Measurements from ENCODE around the gene SNX5.

Gene SNX5

DNA sequence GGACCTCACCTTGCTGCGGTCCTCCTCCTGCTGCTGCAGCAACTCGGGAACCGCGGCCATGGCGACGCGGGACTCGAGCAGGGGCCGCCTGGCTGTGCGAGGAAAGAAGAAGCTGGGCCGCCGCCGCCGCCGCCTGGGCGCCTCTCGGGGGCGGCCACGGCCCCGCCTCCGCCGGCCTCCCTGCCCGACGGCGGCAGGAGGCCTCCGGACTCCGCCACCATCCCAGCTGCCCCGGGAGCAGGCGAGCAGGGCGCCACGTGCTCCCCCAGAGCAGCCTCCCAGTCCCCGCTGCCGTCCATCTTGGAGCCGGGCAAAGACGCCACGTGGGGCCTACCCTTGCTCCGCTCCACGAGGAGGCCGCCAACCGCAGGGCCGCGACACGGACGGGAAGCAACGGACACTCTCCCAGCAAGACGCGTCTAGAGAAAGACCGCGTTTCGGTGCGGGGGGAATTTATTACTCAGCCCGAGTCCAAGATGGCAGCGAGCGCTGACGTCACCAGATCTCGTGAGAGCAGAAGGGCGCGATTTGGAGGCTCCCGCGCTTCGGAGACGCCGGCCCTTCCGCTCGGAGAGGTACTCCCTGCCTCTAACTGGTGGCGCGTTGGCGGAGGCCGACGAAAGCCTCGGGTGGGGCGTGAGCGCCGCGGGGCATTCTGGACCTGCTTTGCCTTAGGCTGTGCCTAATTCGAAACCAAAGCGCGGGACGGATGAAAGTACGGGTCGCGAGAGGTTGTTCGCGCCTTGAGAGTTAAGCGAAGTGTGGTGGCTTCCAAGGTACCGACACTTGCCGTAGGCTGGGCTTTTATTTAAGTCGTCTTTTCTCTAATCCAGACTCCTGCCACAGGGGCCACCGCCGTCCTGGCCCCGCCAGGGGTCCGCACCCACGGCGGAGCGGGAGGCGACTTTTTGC lies at the start of gene SNX5, which contains the start of gene MGME1:
Gene SNX5, minus strand, starts transcription at position 429 of the 912 bp plus-strand sequence. Its CDS starts 369 bp downstream, at position 60.
Gene MGME1, plus strand, starts transcription at position 653 of the 912 bp plus-strand sequence. CDS start 842 bp downstream, outside the sequence.
- DNase-seq (ENCODE audit: low spot score), result peak; percentile 99

DNA sequence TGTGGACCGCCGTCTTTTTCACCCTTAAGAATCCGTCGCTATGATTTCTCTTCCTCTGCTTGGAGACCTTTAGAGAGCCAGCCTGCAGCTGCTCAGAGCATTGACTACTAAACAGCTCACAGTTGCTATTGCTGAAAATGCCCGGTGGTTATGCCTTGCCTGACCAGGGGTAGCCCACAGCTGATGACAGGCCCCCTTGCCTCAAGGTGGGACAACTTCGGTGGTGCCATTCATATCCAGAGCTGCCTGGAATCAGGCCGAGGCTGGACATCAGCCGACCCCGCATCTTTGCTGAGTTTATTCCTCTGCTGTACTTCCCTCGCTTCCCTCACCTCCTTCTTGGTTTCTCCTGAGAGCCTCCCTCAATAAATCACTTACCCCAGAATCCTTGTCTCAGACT lies 49.5 kb upstream of the SNX5 start:
- no peak for DNase-seq (ENCODE audit: low spot score)

DNA sequence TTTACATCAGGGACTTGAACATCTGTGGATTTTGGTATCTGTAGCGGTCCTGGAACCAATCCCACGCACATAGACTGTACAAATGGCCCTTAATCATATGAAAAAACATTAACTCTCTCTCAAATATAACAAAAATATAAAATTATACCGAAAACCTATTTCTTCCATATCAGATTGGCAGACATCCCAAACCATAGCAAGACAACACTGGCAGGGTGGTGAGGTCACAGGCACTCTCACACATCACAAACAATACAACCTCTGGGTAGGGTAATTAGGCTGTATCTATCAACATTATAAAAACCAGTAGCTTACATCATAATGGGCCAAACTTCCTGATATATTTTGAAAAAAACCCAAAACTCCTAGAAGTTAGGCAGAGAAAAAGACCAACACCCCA lies 48.2 kb upstream of the SNX5 start:
- DNase-seq (ENCODE audit: low spot score), result no peak

DNA sequence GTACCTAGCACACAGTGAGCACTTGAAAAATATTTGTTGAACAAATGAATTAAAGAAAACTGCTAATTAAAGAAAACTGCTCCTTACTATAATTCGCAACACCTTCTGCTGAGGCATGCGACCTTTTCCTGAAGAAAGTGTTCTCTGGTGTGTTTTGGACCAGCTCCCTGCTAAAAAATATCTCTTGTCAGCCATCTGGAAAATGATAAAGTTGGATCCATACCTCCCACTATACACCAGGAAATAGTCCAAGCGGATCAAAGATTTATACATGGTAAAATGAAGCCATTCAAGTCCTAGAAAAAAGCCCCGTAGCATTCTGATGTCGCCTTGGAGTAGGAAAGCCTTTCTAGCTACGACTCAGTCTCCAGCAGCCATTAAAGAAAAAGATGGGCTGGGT lies 45.8 kb upstream of the SNX5 start:
- DNase-seq (ENCODE audit: low spot score), result no peak

DNA sequence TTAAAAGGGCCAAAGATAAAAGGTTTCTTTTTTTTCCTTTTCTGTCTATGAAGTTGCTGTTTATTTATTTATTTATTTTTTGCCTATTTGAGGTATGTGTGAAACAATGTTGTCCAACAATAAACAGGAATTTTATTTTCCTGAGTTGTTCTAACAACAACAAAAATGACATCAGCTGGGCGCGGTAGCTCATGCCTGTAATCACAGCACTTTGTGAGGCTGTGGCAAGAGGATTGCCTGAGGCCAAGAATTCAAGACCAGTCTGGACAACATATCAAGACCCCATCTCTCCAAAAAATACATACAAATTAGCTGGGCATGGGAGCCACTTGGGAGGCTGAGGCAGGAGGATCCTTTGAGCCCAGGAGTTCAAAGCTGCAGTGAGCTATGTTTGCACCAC lies 44.3 kb upstream of the SNX5 start:
- DNase-seq (ENCODE audit: low spot score), result no peak

DNA sequence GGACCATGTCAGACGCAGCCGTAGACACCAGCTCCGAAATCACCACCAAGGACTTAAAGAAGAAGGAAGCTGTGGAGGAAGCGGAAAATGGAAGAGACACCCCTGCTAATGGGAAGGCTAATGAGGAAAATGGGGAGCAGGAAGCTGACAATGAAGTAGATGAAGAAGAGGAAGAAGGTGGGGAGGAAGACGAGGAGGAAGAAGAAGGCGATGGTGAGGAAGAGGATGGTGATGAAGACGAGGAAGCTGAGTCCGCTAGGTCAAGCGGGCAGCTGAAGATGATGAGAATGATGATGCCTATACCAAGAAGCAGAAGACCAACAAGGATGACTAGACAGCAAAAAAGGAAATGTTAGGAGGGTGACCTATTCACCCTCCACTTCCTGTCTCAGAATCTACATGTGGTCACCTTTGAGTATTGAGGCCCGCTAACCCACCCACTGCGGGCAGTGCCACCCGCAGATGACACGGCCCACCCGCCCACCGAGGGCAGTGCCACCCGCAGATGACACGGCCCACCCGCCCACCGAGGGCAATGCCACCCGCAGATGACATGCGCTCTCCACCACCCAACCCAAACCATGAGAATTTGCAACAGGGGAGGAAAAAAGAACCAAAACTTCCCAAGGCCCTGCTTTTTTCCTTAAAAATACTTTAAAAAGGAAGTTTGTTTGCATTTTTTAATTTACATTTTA lies 43.5 kb upstream of the SNX5 start:
- DNase-seq (ENCODE audit: low spot score), result no peak

DNA sequence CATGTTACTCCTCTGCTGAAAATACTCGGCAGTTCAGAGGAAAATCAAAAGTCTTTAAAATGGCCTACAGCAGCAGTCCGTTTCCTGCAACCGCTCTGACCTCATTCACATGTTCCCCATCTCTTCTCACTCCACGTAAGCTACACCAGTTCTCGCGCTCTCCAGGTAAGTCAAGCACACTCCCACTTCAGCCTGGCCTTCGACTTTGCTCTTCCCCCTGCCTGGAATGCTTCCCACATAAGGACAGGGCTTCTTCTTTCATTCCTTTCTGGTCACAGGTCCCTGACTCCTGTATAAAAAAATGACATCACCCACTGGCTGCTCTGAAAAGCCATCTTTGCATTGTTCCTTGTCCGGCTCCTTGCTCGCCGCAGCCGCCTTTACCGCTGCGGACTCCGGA lies 42.9 kb upstream of the SNX5 start:
- DNase-seq (ENCODE audit: low spot score), result no peak

DNA sequence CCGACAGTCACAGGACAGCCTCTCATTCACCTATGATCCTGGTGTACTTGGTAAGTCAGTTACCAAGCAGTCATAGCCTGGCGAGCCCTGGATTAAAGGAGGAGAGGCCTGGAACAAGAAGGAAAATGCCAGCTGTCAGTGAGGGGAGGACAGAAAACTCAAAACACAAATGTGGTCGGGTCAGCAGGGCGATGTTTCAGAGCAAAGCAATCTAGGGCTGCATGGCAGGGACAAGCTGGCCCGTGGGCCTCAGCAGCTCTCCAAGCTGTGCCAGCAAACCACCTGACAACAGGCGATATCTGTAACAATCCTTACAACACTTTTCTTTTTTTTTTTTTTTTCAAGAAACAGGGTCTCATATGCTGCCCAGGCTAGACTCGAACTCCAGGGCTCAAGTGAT lies 40.5 kb upstream of the SNX5 start:
- DNase-seq (ENCODE audit: low spot score), result no peak

DNA sequence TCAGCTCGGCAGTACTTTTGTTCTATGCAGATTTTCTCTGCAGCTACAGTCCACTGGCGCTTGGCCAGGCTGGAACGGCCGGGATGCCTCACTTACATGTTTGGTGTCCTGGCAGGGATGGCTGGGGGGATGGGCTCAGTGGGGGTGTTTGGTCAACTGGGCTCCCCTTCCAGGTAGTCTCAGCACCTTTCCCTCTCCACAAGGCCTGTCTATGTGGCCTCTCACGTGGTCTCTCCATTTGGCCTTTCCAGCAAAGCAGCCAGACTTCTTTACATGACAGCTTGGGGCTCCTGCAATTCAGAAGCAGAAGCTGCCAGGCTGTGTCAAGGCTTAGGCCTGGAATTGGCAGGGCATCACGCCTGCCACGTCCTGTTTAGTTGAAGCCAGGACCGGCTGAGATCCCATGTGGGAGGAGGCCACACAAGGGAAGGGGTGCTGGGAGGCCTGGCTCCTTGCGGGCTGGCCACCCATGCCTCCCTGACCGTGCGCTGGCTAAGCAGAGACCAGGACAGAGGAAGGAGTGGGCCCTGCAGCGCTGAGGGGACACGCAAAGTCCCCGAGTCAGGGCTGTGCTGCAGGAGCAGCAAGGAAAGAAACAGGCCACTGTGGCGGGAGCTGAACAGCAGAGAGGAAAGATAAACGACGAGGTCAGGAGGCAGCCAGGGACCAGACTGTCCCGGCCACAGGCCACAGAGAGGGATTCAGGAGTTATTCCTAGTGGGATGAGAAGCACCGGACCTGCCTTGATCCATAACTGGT lies 39.1 kb upstream of the SNX5 start:
- peak; percentile 90 for DNase-seq (ENCODE audit: low spot score)

DNA sequence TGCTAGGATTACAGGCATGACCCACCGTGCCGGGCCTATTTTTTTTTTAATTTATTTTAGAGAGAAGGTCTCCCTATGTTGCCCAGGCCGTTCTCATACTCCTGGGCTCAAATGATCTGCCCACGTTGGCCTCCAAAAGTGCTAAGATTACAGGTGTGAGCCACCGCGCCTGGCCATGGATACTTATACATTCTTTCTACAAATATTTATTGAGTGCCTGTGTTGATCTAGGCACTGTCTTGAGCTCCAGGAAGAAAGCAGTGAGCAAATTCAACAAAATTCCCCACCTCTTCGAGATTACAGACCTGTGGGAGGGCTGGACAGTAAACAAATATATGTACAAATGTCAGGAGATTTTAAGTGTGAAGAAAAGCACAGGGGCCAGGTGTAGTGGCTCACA lies 38.1 kb upstream of the SNX5 start:
- DNase-seq (ENCODE audit: low spot score), result no peak

DNA sequence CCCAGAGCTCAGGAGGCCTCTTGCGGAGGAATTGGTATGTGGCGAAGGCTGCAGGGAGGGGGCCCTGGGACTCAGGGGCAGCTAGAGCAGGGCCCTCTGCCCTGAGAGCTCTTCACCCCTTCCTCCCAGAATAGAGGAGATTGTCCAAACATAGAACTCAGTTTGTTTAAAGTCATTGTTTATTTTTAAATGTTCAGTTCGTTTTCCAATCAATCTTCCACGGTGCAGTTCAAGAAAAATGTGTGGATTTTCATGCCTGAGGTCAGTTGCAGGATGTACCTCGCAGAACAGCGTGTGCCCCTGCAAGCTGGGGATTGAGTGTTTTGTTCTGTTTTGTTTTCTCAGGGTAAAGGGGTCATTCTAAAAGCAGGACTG lies 37.4 kb upstream of the SNX5 start:
- DNase-seq (ENCODE audit: low spot score), result no peak

DNA sequence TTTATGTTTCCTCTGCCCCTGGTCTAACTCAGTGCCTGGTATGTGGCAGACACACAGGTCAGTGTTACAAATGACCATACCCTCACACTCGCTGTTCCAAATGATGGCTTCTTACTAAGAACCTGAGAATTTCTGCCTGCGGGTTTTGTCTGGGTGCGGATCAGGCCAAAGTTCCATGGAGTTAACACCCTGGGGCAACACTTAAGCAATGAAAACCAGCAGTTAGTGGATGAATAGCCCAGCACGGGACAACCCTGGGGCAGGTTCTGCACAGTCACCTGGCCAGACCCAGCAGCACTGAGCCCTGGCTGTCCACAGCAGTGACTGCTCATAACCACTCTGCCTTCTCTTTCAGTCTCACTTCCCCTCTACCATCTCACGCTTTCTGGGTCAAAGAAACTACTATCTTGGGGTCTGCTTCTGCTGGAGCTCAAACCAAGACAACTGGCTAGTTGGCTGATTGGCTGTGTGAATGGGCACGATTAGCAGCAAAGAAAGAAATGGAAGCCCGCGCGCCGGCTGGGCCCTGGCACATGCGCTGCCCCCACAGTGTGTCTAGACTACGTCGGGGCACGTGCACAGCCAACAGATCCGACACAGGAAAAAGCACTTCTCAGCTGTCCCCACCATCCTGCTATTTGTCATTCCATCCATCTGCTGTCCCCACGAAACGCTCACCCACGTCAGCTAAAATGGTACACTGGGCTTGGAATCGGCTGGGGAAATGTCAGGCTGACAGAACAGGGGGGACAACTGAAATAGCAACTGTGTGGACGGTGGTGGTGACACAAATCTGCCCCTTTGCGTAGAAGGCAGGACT lies 36.8 kb upstream of the SNX5 start:
- no peak for DNase-seq (ENCODE audit: low spot score)

DNA sequence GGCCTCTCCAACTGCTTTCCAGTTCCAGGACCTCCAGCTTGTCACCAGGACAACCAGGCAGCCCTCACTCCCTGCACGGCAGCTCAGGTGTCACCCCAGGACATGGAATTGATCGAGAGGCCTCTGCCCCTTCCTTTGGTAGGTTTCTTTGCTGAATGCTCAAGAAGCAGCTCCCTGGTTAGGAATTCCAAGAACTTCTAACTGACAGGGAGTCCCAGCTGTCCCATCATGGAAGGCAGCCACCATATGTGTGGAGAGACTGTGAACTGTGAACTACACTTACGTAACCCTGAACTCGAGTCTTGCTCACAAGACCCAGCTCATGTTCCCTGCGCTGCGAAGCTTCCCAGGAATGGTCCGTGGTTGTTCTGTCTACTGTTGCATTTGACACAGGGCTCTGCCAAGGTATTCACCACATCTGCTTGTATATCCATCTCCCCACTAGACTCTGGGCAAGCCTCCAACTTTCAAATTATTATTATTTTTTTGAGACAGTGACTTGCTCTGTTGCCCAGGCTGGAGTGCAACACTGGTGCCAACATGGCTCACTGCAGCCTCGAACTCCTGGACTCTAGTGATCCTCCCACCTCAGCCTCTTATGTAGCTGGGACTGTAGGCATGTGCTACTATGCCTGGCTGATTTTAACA lies 35.9 kb upstream of the SNX5 start:
- no peak for DNase-seq (ENCODE audit: low spot score)

DNA sequence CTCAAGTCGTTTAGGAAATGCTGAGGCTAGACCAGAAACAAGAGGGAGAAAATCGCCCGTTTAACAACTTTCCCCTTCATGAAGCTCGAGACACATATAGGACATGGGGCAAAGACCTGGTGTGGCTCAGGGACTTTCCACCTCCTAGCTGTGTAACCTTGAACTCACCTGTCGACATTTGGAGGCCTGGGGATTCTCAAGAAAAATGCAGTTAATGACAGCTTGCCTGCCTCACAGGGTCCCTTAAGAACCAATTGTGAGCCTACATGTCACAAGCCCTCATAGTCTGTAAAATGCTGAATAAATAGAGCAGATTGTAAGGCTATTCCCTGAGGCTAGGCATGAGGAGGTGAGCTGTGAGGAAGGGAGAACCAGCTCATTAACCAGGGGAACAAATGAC lies 35.3 kb upstream of the SNX5 start:
- no peak for DNase-seq (ENCODE audit: low spot score)

DNA sequence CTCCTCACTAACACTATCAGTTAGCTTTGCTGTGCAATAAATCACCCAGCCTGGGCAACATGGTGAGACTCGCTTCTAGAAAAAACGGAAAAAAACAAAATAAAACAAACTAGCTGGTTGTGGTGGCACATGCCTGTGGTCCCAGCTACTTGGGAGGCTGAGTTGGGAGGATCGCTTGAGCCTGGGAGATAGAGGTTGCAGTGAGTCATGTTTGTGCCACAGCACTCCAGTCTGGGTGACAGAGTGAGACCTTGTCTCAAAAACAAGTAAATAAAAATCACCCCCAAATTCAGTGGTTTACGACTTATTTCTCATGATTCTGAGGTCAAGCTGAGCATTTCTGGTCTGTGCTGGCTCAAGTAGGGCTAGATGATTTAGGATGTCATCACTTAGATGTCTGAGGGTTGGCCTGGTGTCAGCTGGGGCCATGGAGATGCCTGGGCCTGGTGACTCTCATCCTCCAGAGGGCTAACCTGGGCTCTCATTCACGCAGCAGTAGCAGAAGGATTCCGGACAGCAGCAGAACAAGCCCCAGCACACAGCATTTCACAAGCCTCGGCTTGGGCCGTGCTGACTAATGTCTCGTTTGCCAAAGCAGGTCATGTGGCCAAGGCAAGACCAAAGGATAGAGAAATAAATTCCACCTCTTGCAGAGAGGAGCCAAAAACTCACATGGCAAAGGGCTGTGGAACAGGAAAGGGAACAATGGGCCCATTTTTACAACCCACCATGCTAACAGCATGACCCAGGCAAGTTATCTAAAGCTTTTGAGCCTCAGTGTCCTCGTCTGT lies 32.7 kb upstream of the SNX5 start:
- DNase-seq (ENCODE audit: low spot score), result no peak

DNA sequence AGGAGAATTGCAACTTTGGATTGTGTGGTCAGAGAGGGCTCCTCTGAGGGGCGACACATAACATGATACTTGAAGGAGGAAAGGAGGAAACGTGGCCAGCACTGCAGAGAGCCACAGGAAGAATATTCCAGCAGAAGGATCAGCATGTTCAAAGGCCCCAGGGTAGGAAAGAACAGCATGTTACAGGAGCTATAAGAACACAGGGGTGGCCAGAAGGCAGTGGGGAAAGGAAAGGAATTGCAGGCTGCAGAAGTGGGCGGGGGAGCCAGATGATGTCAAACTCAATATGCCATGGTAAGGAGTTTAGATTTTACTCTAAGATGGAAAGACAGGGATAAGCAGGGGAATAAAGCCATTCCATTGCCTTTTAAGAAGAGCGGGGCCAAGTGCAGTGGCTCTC lies 31.0 kb upstream of the SNX5 start:
- DNase-seq (ENCODE audit: low spot score), result no peak

DNA sequence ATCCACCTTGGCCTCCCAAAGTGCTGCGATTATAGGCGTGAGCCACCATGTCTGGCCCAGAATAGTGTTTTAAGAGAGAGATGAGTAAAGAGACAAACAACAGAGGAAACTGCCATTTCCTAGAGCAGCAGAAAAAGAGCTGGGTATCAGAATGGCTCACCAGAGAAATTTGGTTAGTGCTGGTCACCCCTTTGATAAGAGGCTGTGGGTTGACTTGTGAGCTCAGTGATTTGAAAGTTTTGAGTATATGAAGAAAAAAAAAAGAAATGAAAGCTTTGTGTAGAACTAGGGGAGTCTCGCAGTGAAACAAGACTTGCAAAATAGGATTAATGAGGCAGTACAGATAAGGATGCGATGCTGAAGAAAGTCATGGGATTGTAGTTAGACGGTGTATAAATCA lies 29.9 kb upstream of the SNX5 start:
- no peak for DNase-seq (ENCODE audit: low spot score)

DNA sequence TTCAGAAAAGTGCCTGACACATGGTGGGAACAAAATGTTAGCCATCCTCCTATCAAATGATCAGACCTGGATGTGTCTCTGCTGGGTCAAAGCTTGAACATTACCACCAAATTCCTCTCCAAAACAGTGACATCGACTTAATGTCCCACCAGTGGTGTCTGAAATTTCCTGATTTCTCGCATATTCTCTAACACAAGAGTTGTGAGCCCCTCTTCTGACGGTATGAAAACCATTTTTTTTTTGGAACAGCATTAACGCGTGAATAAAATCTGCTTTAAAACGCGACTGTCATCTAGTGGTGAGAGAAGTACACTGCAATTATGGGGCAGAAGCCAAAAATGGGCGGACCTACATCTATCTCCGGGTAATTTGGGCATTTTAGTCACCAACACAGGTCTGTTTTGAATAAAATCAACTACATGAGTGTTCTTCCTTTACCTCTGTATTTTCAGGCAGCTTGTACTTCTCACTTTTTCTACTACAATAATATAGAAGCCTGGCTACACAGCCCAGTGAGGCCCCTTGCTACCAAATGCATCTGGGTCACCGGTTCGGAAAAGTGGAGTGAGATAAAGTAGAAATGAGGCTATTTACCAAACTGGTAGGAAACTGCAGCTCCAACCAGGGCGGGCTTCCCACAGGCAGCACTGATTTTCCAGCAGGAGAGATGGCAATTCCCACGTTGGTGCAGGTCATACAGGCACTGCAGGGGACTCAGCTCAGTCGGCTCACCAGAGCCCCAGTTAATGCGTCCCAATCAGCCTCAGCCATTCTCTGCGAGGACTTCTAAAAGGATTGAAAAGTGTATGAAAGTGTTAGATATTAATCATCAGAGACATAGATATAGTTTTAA lies 27.6 kb upstream of the SNX5 start:
- DNase-seq (ENCODE audit: low spot score), result peak; percentile 81

DNA sequence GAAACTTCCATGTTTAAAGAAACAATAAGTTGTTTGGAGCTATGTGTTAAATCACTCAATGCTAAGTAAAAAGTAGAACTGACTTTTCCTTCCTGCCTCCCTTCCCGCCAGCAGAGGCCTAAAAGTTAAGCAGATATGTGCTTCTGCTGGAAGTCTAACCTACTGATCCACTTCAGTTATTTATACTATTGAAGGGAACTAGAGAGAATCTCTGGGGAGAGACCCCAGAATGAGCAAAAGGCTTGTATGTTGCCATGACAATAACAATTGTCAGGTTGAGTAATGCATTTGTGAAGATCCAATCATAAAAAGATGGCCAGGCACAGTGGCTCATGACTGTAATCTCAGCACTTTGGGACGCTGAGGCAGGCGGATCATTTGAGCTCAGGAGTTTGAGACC lies 25.0 kb upstream of the SNX5 start:
- DNase-seq (ENCODE audit: low spot score), result no peak

All from cerebellar cortex (tissue), 1 donor.